ENCODE data around the gene PIK3CD. TPM values are rescaled to one million over a fixed set of nuclear protein-coding genes. Genes with fewer than 3 reads are reported as not detected.

PIK3CD gene
- total RNA-seq (2014; rRNA removed; shearing (Covaris generic)) (16.8 and 32.1 TPM in 2 replicates), polyA plus RNA-seq (2016; fragmentation: Nextera tagmentation; extraction: Ambion mirVana) (6.6 and 7.8 TPM in 2 replicates)
- long read RNA-seq, partial matches to known transcripts: 0 of 1 reads
- long read RNA-seq, other reads (novel, unspliced or antisense): 1 of 1 reads

- H3K9me2 ChIP-seq (ENCODE audit: insufficient read depth): no peaks in the 10 kb centered on the region
- peaks cover 2% of the 10 kb centered on the region; the same call in 1 of the 3 replicates for H3K9me3 Mint-ChIP-seq
- H2AFZ ChIP-seq: peak within 1 kb of the TSS; percentile 98
- no peak within 1 kb of the TSS for H3K27ac Mint-ChIP-seq
- H3K4me1 Mint-ChIP-seq: peaks cover 15% of the 10 kb centered on the region
- TF ChIP-seq POLR2AphosphoS5 (IDR thresholded peaks at IDR 0.05; ENCODE audit: low read depth): peak; percentile 47
- TF ChIP-seq EZH2phosphoT487 (IDR thresholded peaks at IDR 0.05; ENCODE audit: unreplicated experiment): no peak
- no peaks in the 10 kb centered on the region for H4K20me1 ChIP-seq (replicated peaks; ENCODE audit: insufficient read depth)
- H3K4me2 ChIP-seq: peak within 1 kb of the TSS; percentile 91
- H3K4me1 ChIP-seq (ENCODE audit: insufficient read depth): no peaks in the 10 kb centered on the region; the same call in 1 of the 2 replicates
- H3K36me3 Mint-ChIP-seq (ENCODE audit: low read depth): no peaks in the 10 kb centered on the region
- peak; percentile 88 for ATAC-seq
- H3K4me3 Mint-ChIP-seq: peak within 1 kb of the TSS; percentile 75
- DNase-seq (ENCODE audit: low spot score): peak; percentile 84
- no peak within 1 kb of the TSS for H3K27ac ChIP-seq (ENCODE audit: low read depth)
- peak within 1 kb of the TSS; percentile 79 for H3K4me3 ChIP-seq
- H3K27me3 Mint-ChIP-seq (ENCODE audit: insufficient read depth, low read depth, poor library complexity): peaks cover 43% of the 10 kb centered on the region
- H3F3A ChIP-seq (replicated peaks; ENCODE audit: low read depth): peaks cover 8% of the 10 kb centered on the region
- no peaks in the 10 kb centered on the region for H3K79me2 ChIP-seq (replicated peaks; ENCODE audit: insufficient read depth)
- no peaks in the 10 kb centered on the region for H3K36me3 ChIP-seq (ENCODE audit: insufficient read depth)
- peaks cover 44% of the 10 kb centered on the region for H3K27me3 ChIP-seq (ENCODE audit: insufficient read depth)
Measured at GRCh38 chr1:9651565-9652378, at the start of gene PIK3CD. Gene PIK3CD, plus strand, starts transcription at chr1:9651731. Its CDS starts 58,725 bp downstream, at chr1:9710456.

- H3K27ac ChIP-seq (ENCODE audit: low read depth): no peak overlapping the region
- Mint-ChIP-seq H3K36me3 (ENCODE audit: low read depth) (peaks cover 28% of the 10 kb centered on the region), H3K4me3 (no peak overlapping the region), H3K27ac (no peak overlapping the region), H3K4me1 (0 out of 3 replicates have a peak, but pooled peaks cover 2% of the 10 kb centered on the region), H3K27me3 (ENCODE audit: insufficient read depth, low read depth, poor library complexity) (peaks cover 6% of the 10 kb centered on the region), H3K9me3 (no peaks in the 10 kb centered on the region; the same call in 2 of the 3 replicates)
- DNase-seq (ENCODE audit: low spot score) (no peak), ATAC-seq (no peak)
- H3K36me3 ChIP-seq (ENCODE audit: insufficient read depth): peaks cover 10% of the 10 kb centered on the region; the same call in 1 of the 2 replicates
- H2AFZ ChIP-seq: no peak overlapping the region
- no peak overlapping the region for H3K4me2 ChIP-seq
- no peaks in the 10 kb centered on the region for H3K79me2 ChIP-seq (replicated peaks; ENCODE audit: insufficient read depth)
- no peaks in the 10 kb centered on the region for H3K27me3 ChIP-seq (ENCODE audit: insufficient read depth)
- peaks cover 4% of the 10 kb centered on the region; the same call in 1 of the 2 replicates for H4K20me1 ChIP-seq (replicated peaks; ENCODE audit: insufficient read depth)
- no peaks in the 10 kb centered on the region for H3F3A ChIP-seq (replicated peaks; ENCODE audit: low read depth)
- no peaks in the 10 kb centered on the region for H3K9me2 ChIP-seq (ENCODE audit: insufficient read depth)
- no peaks in the 10 kb centered on the region for H3K4me1 ChIP-seq (ENCODE audit: insufficient read depth)
- H3K4me3 ChIP-seq: no peak overlapping the region
- TF ChIP-seq EZH2phosphoT487 (IDR thresholded peaks at IDR 0.05; ENCODE audit: unreplicated experiment) (no peak), EZH2 (IDR thresholded peaks at IDR 0.05; ENCODE audit: low read depth, unreplicated experiment) (no peak), CTCF (conservative IDR thresholded peaks at IDR 0.05; ENCODE audit: low read depth in 2 of 2) (no peak), REST (IDR thresholded peaks at IDR 0.05; ENCODE audit: unreplicated experiment) (no peak), POLR2AphosphoS5 (IDR thresholded peaks at IDR 0.05; ENCODE audit: low read depth) (no peak), ZNF114 (CRISPR knock-in tag; IDR thresholded peaks at IDR 0.05) (no peak), ZNF331 (CRISPR knock-in tag; IDR thresholded peaks at IDR 0.05; ENCODE audit: low read depth) (no peak), STAT1 (IDR thresholded peaks at IDR 0.05; ENCODE audit: unreplicated experiment) (no peak)
Measured at GRCh38 chr1:9601942-9602793, 49.4 kb upstream of the PIK3CD start.
